Stimulated activated CD4-positive, alpha-beta T cell treated with anti-CD3 and anti-CD28 coated beads, Interleukin-1b, Interleukin-23, amount 100 ng/mL, for 48 hours (primary cell): ENCODE data around the gene C2.

Source experiments
- DNase-seq: peaks from one replicate; pipeline ENCODE4 v3.0.0-alpha.2; 2020

C2 gene

GRCh38 chr6:31927242-31927862 is at the start of gene C2:
TSS of gene C2 (plus strand) at chr6:31927717. CDS start at chr6:31927753, 36 bp downstream.
- DNase-seq: no peak

GRCh38 chr6:31878222-31878621 is 49.3 kb upstream of the C2 start:
- DNase-seq: no peak

GRCh38 chr6:31878726-31879125 is 48.8 kb upstream of the C2 start, which contains the start of gene SLC44A4:
TSS of gene SLC44A4 (minus strand) at chr6:31878997. CDS start at chr6:31878980, 17 bp downstream.
- DNase-seq: no peak

GRCh38 chr6:31879143-31879542 is 48.4 kb upstream of the C2 start:
- DNase-seq: no peak

GRCh38 chr6:31879901-31880300 is 47.6 kb upstream of the C2 start:
- no peak for DNase-seq

- no peak for DNase-seq
Measured at GRCh38 chr6:31880616-31881015, 46.9 kb upstream of the C2 start.

- no peak for DNase-seq
Measured at GRCh38 chr6:31881136-31881859, 46.2 kb upstream of the C2 start.

GRCh38 chr6:31882344-31882743 is 45.2 kb upstream of the C2 start:
- DNase-seq: no peak

- no peak for DNase-seq
Measured at GRCh38 chr6:31883676-31884075, 43.8 kb upstream of the C2 start.

- DNase-seq: no peak
Measured at GRCh38 chr6:31884528-31885035, 42.9 kb upstream of the C2 start.

- DNase-seq: no peak
Measured at GRCh38 chr6:31886541-31886991, 41.0 kb upstream of the C2 start.

- no peak for DNase-seq
Measured at GRCh38 chr6:31887173-31888007, 40.1 kb upstream of the C2 start.

- peak; percentile 44 for DNase-seq
Measured at GRCh38 chr6:31888276-31889258, 39.0 kb upstream of the C2 start.

GRCh38 chr6:31889331-31889972 is 38.1 kb upstream of the C2 start:
- DNase-seq: no peak

GRCh38 chr6:31892821-31893220 is 34.7 kb upstream of the C2 start:
- DNase-seq: no peak

- DNase-seq: no peak
Measured at GRCh38 chr6:31896493-31896855, 31.0 kb upstream of the C2 start.

- no peak for DNase-seq
Measured at GRCh38 chr6:31896856-31897611, 30.5 kb upstream of the C2 start.

GRCh38 chr6:31897612-31898382 is 29.7 kb upstream of the C2 start, which contains the start of gene EHMT2:
TSS of gene EHMT2 (minus strand) at chr6:31897698. CDS start at chr6:31897677, 21 bp downstream.
- peak; percentile 85 for DNase-seq

- no peak for DNase-seq
Measured at GRCh38 chr6:31898383-31899011, 29.0 kb upstream of the C2 start.
